OCI-LY1 (cell line): ENCODE data around the gene USP49.

Source experiments
- H2AFZ ChIP-seq: fragments of 200-600 bp; sonication (generic), shearing (Covaris generic); 2 replicates; pipeline ENCODE4 v1.6.0; 2014; ENCODE audit warnings: antibody characterized with exemption, mild to moderate bottlenecking, low read length
- H3F3A ChIP-seq: fragments of 200-600 bp; sonication (generic), shearing (Covaris generic); 2 replicates; pipeline ENCODE4 v1.6.0; 2014; ENCODE audit warnings: mild to moderate bottlenecking, antibody characterized with exemption, low read length, moderate library complexity; ENCODE audit not compliant: insufficient read depth
- H3K27ac ChIP-seq: fragments of 200-600 bp; sonication (generic); 2 replicates; pipeline ENCODE4 v1.5.1; 2014; ENCODE audit warnings: low read length, mixed run types, mild to moderate bottlenecking, low read depth; ENCODE audit not compliant: poor library complexity, severe bottlenecking
- H3K27me3 ChIP-seq: fragments of 200-600 bp; sonication (generic); 2 replicates; pipeline ENCODE4 v1.6.0; 2014; ENCODE audit warnings: antibody characterized with exemption, mild to moderate bottlenecking, low read length, moderate library complexity; ENCODE audit not compliant: insufficient read depth
- H3K36me3 ChIP-seq: fragments of 200-600 bp; sonication (generic); 2 replicates; pipeline ENCODE4 v1.6.1; 2014; ENCODE audit warnings: mild to moderate bottlenecking, antibody characterized with exemption, low read length, moderate library complexity, mixed read lengths; ENCODE audit not compliant: insufficient read depth
- H3K4me1 ChIP-seq: fragments of 200-600 bp; sonication (generic); 2 replicates; pipeline ENCODE4 v1.5.1; 2014; ENCODE audit warnings: mild to moderate bottlenecking, low read length, moderate library complexity; ENCODE audit not compliant: insufficient read depth, severe bottlenecking
- H3K4me2 ChIP-seq: fragments of 200-600 bp; sonication (generic), shearing (Covaris generic); 2 replicates; pipeline ENCODE4 v1.6.1; 2014; ENCODE audit warnings: low read length
- H3K4me3 ChIP-seq: fragments of 200-600 bp; sonication (generic); 2 replicates; pipeline ENCODE4 v1.5.1; 2014; ENCODE audit warnings: low read length, low read depth, mild to moderate bottlenecking, mixed read lengths; ENCODE audit not compliant: poor library complexity, severe bottlenecking
- H3K79me2 ChIP-seq: fragments of 200-600 bp; shearing (Covaris generic); 2 replicates; pipeline ENCODE4 v1.6.1; 2016; ENCODE audit warnings: mixed run types, low read length, mixed read lengths; ENCODE audit not compliant: insufficient read depth
- H3K9ac ChIP-seq: fragments of 200-600 bp; sonication (generic), shearing (Covaris generic); 2 replicates; pipeline ENCODE4 v1.6.1; 2014; ENCODE audit warnings: mild to moderate bottlenecking, low read length, mixed read lengths
- H3K9me2 ChIP-seq: fragments of 200-600 bp; sonication (generic), shearing (Covaris generic); 2 replicates; pipeline ENCODE4 v1.6.1; 2014; ENCODE audit warnings: low read depth, mild to moderate bottlenecking, low read length, mixed read lengths
- H3K9me3 ChIP-seq: fragments of 200-600 bp; shearing (Covaris generic); 2 replicates; pipeline ENCODE4 v1.6.1; 2014; ENCODE audit warnings: low read length, mixed read lengths
- H4K20me1 ChIP-seq: fragments of 200-600 bp; sonication (generic), shearing (Covaris generic); 2 replicates; pipeline ENCODE4 v1.6.0; 2016; ENCODE audit warnings: mild to moderate bottlenecking, low read length; ENCODE audit not compliant: insufficient read depth
- CTCF ChIP-seq: fragments of 200-600 bp; sonication (generic), shearing (Covaris generic); IDR thresholded peaks from 2 replicates; pipeline ENCODE4 v1.5.1; 2017; ENCODE audit warnings: mild to moderate bottlenecking, antibody characterized with exemption, low read length, moderate library complexity, mixed read lengths
- EZH2 ChIP-seq: fragments of 200-600 bp; sonication (generic), shearing (Covaris generic); IDR thresholded peaks from 2 replicates; pipeline ENCODE4 v1.8.0; 2017; ENCODE audit warnings: borderline replicate concordance, mixed run types, mild to moderate bottlenecking, antibody characterized with exemption, low read length, moderate library complexity, mixed read lengths

The USP49 gene

GRCh38 chr6:41821266-41821665 is 73.9 kb downstream of the USP49 start:
- no peak overlapping the region for H2AFZ ChIP-seq
- no peaks in the 10 kb centered on the region for H4K20me1 ChIP-seq
- no peaks in the 10 kb centered on the region for H3K36me3 ChIP-seq
- no peak overlapping the region for H3K9ac ChIP-seq
- TF ChIP-seq EZH2 (no peak), CTCF (no peak)
- H3K9me2 ChIP-seq: no peaks in the 10 kb centered on the region
- no peak overlapping the region for H3K4me2 ChIP-seq
- H3K9me3 ChIP-seq: no peaks in the 10 kb centered on the region
- H3K27ac ChIP-seq: no peak overlapping the region
- no peak overlapping the region for H3K4me3 ChIP-seq
- H3F3A ChIP-seq: no peaks in the 10 kb centered on the region
- no peaks in the 10 kb centered on the region for H3K79me2 ChIP-seq
- no peaks in the 10 kb centered on the region for H3K27me3 ChIP-seq
- H3K4me1 ChIP-seq: no peaks in the 10 kb centered on the region

- H3K9me3 ChIP-seq: no peaks in the 10 kb centered on the region
- no peaks in the 10 kb centered on the region for H3K79me2 ChIP-seq
- TF ChIP-seq CTCF: no peak
- TF ChIP-seq EZH2: no peak
- no peak overlapping the region for H3K4me2 ChIP-seq
- no peaks in the 10 kb centered on the region for H3K4me1 ChIP-seq
- no peak overlapping the region for H2AFZ ChIP-seq
- no peak overlapping the region for H3K4me3 ChIP-seq
- H3K27me3 ChIP-seq: no peaks in the 10 kb centered on the region
- H3K9me2 ChIP-seq: no peaks in the 10 kb centered on the region
- H3K36me3 ChIP-seq: peaks cover 5% of the 10 kb centered on the region; the same call in 1 of the 2 replicates
- no peak overlapping the region for H3K27ac ChIP-seq
- no peaks in the 10 kb centered on the region for H4K20me1 ChIP-seq
- H3K9ac ChIP-seq: no peak overlapping the region
- peaks cover 5% of the 10 kb centered on the region; the same call in 1 of the 2 replicates for H3F3A ChIP-seq
Measured at GRCh38 chr6:41818271-41819054, 76.7 kb downstream of the USP49 start.

- Histone ChIP-seq H3K4me2 (no peak overlapping the region), H3K9me2 (no peaks in the 10 kb centered on the region), H3K9ac (no peak overlapping the region), H3K4me3 (no peak overlapping the region), H4K20me1 (no peaks in the 10 kb centered on the region), H3F3A (peaks cover 5% of the 10 kb centered on the region), H3K36me3 (peaks cover 5% of the 10 kb centered on the region; the same call in 1 of the 2 replicates), H3K9me3 (no peaks in the 10 kb centered on the region), H3K27me3 (no peaks in the 10 kb centered on the region), H3K79me2 (no peaks in the 10 kb centered on the region), H2AFZ (no peak overlapping the region), H3K4me1 (no peaks in the 10 kb centered on the region), H3K27ac (no peak overlapping the region)
- TF ChIP-seq CTCF (no peak), EZH2 (no peak)
Measured at GRCh38 chr6:41815587-41815986, 79.6 kb downstream of the USP49 start.
